ENCODE results near the gene SPDYE2B.
"Not testable (repeated sequence)": the region's sequence is repeated elsewhere in the genome, so short reads cannot be mapped to it uniquely, and the experiment has no call there.

DNA sequence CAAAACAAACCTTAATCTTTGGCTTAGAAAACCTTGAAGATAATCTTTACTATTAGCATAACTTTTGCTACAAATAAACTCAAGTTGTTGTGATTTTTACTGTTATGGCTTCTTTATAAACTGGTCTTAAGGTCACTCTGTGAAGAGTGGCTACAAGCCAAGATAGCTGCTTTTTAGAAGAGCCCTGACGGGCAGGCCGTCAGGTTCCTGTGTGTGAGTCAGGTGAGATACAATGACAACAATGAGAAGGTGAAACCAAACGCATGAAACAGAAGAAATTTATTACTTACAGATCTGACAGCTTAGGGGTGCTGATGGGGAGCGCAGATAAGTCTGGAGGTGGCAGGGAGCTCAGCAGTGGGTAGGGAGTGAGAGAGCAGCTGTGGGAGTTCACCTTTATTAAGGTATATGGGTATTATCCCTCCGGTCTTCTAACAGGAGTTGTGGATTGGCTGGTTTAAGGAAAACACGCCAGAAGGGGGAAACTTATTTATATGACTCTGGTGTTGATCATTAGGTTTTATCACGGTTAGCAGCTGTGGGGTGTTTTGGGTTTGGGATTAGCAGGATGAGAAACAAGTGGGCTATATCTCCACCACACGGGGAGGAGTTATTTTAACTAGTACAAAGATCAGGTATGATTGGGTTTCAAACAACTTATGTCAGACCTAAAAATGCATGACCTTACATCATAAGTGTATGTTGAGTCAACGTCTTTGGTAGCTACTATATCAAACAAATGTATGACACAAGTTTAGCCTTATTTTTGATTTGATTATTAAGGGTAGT is 49.0 kb downstream of the SPDYE2B start:
- TF ChIP-seq, protein P1, sequence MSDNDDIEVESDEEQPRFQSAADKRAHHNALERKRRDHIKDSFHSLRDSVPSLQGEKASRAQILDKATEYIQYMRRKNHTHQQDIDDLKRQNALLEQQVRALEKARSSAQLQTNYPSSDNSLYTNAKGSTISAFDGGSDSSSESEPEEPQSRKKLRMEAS (CRISPR knock-in tag; IDR thresholded peaks at IDR 0.05) = not testable (repeated sequence)
- not testable (repeated sequence) for TF ChIP-seq ZNF416 (CRISPR knock-in tag; IDR thresholded peaks at IDR 0.05); ZNF671 (CRISPR knock-in tag; IDR thresholded peaks at IDR 0.05); ZBTB21 (CRISPR knock-in tag; IDR thresholded peaks at IDR 0.05; ENCODE audit: borderline replicate concordance); ESRRA (CRISPR knock-in tag; IDR thresholded peaks at IDR 0.05; ENCODE audit: borderline replicate concordance); NFYB (CRISPR knock-in tag; conservative IDR thresholded peaks at IDR 0.05; ENCODE audit: low read depth); ZNF121 (CRISPR knock-in tag; IDR thresholded peaks at IDR 0.05); KAT7 (CRISPR knock-in tag; IDR thresholded peaks at IDR 0.05; ENCODE audit: borderline replicate concordance)
- TF ChIP-seq, protein P2, sequence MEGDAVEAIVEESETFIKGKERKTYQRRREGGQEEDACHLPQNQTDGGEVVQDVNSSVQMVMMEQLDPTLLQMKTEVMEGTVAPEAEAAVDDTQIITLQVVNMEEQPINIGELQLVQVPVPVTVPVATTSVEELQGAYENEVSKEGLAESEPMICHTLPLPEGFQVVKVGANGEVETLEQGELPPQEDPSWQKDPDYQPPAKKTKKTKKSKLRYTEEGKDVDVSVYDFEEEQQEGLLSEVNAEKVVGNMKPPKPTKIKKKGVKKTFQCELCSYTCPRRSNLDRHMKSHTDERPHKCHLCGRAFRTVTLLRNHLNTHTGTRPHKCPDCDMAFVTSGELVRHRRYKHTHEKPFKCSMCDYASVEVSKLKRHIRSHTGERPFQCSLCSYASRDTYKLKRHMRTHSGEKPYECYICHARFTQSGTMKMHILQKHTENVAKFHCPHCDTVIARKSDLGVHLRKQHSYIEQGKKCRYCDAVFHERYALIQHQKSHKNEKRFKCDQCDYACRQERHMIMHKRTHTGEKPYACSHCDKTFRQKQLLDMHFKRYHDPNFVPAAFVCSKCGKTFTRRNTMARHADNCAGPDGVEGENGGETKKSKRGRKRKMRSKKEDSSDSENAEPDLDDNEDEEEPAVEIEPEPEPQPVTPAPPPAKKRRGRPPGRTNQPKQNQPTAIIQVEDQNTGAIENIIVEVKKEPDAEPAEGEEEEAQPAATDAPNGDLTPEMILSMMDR (IDR thresholded peaks at IDR 0.05) = not testable (repeated sequence)
- TF ChIP-seq, protein P3, sequence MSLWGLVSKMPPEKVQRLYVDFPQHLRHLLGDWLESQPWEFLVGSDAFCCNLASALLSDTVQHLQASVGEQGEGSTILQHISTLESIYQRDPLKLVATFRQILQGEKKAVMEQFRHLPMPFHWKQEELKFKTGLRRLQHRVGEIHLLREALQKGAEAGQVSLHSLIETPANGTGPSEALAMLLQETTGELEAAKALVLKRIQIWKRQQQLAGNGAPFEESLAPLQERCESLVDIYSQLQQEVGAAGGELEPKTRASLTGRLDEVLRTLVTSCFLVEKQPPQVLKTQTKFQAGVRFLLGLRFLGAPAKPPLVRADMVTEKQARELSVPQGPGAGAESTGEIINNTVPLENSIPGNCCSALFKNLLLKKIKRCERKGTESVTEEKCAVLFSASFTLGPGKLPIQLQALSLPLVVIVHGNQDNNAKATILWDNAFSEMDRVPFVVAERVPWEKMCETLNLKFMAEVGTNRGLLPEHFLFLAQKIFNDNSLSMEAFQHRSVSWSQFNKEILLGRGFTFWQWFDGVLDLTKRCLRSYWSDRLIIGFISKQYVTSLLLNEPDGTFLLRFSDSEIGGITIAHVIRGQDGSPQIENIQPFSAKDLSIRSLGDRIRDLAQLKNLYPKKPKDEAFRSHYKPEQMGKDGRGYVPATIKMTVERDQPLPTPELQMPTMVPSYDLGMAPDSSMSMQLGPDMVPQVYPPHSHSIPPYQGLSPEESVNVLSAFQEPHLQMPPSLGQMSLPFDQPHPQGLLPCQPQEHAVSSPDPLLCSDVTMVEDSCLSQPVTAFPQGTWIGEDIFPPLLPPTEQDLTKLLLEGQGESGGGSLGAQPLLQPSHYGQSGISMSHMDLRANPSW (CRISPR knock-in tag; conservative IDR thresholded peaks at IDR 0.05; ENCODE audit: low read depth) = not testable (repeated sequence)
- TF ChIP-seq, protein P4, sequence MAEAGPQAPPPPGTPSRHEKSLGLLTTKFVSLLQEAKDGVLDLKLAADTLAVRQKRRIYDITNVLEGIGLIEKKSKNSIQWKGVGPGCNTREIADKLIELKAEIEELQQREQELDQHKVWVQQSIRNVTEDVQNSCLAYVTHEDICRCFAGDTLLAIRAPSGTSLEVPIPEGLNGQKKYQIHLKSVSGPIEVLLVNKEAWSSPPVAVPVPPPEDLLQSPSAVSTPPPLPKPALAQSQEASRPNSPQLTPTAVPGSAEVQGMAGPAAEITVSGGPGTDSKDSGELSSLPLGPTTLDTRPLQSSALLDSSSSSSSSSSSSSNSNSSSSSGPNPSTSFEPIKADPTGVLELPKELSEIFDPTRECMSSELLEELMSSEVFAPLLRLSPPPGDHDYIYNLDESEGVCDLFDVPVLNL (CRISPR knock-in tag; IDR thresholded peaks at IDR 0.05; ENCODE audit: borderline replicate concordance, low read depth) = not testable (repeated sequence)

Data from WTC11 (cell line).